ENCODE results near the gene AMDHD2.
A peak's percentile ranks its signal among the peaks of the same experiment; 100 is the strongest.
"Not testable (repeated sequence)": the region's sequence is repeated elsewhere in the genome, so short reads cannot be mapped to it uniquely, and the experiment has no call there.

Gene AMDHD2

DNA sequence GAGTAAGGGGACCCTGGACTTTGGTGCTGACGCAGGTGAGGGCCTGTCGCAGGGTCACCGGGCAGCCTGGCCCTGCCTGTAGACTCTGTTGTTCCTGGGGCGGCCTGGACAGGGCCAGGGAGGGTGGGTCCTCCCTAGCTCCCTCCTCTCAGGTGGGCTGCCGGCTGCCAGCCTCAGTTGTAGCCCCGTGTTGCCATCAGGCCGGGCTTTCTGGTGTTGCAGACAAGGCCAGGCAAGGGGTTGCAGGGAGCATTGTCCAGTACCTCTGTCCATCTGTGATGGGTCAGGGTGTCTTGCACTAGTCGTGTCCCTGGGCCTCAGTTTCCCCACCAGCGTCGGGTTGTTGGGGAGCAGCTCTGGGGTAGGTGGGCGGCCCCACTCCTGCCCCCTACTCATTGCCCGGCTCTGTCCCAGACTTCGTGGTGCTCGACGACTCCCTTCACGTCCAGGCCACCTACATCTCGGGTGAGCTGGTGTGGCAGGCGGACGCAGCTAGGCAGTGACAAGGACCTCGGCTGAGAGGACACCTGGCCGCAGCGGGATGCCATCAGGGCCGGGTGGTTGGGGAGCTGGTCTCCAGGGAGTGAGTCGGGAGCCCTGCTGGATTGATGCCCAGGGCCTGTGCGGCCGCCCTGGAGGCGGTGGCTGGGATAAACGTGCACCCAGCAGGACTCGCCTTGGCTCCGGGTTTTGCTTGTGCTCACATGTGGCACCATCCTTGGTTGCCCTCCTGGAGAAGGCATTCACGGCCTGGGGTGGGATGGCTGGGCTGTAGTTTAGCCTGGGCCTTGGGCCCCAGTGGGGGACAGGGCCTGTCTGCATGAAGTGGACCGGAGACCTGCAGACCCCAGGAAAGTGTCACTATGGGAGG is 9.1 kb downstream of the AMDHD2 start:
- Histone ChIP-seq H3K9me3 (ENCODE audit: control insufficient read depth, insufficient read depth, low read length) (no peaks in the 10 kb centered on the region), H3K27me3 (ENCODE audit: control insufficient read depth, insufficient read depth, low read length) (no peaks in the 10 kb centered on the region), H3K36me3 (ENCODE audit: control insufficient read depth, insufficient read depth, low read length) (peaks cover 22% of the 10 kb centered on the region), H3K4me3 (ENCODE audit: low read length) (no peak overlapping the region), H3K4me1 (ENCODE audit: control insufficient read depth, insufficient read depth, low read length) (peaks cover 3% of the 10 kb centered on the region), H3K27ac (ENCODE audit: low read length) (no peak overlapping the region)
- no peak for DNase-seq (ENCODE audit: low read depth, low spot score)
- WGBS (ENCODE audit: insufficient coverage, insufficient read length): no CpG with 5 or more reads among the region's 32 CpGs

DNA sequence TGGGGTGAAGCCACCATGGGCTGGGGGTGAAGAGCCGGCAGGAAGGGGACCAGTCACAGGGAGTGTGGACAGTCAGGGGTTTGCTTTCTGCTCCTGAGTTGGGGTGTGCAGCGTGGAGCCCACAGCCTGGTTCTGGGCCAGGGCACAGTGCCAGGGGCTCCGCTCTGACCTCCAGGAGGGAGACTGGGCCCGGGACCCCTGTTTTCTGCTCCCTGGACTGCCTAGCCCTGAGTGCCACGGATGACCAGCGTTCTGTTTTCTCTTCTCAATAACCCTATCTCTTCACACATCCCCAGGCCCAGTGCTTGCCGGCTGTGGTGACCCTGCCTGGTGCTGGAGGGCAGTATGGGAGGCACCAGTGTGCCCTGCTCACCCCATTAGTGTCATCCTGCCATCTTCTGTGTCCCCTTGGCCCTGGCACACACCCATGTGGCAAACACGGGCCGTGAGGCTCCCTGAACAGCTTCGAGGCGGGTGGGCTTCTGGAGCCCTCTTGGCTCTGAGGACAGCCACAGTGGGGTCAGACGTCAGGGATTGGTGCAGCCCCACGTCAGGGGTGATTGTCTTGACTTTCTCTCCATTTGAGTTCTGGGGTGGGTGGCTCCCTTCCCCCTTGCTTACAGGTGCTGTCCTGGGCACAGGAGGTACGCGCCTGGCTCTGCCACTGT is 9.9 kb downstream of the AMDHD2 start:
- Histone ChIP-seq H3K27ac (ENCODE audit: low read length) (no peak overlapping the region), H3K27me3 (ENCODE audit: control insufficient read depth, insufficient read depth, low read length) (no peaks in the 10 kb centered on the region), H3K4me1 (ENCODE audit: control insufficient read depth, insufficient read depth, low read length) (peaks cover 3% of the 10 kb centered on the region), H3K36me3 (ENCODE audit: control insufficient read depth, insufficient read depth, low read length) (peaks cover 22% of the 10 kb centered on the region), H3K9me3 (ENCODE audit: control insufficient read depth, insufficient read depth, low read length) (no peaks in the 10 kb centered on the region), H3K4me3 (ENCODE audit: low read length) (no peak overlapping the region)
- WGBS (ENCODE audit: insufficient coverage, insufficient read length): no CpG with 5 or more reads among the region's 15 CpGs
- DNase-seq (ENCODE audit: low read depth, low spot score): no peak

DNA sequence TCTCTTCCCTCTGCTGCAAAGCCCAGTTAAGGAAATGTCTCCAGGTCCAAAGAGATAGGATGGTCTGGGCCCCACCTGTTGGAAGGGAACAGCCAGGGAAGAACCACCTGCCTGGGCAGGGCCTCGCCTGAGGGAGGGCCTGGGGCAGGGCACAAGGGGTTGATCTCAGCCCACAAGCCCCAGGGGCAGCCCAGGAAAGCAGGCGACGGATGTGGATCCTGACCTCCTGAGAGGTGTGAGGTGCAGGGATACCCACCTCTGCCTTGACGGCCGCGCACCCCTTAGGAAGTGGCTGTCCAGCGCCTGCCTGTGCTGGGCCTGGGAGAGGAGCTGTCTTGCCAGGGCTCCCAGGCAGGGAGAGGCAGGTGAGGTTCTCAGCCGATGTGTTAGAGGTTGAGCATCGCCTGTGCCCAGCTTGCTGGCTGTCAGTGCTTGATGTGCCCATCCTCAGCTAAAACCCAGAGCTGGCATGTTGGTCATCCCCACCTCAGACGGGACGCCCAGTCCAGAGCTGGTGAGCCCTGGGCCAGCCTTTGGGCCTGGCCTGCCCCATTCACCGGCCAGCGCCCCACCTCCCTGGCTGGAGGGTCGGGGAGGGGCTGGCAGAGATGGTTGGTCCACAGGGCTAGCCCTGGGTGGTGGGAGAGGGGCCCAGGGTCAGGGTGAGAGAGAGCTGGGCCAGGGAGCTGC is 10.6 kb downstream of the AMDHD2 start:
- no peaks in the 10 kb centered on the region for H3K27me3 ChIP-seq (ENCODE audit: control insufficient read depth, insufficient read depth, low read length)
- H3K4me1 ChIP-seq (ENCODE audit: control insufficient read depth, insufficient read depth, low read length): peaks cover 3% of the 10 kb centered on the region
- no peak overlapping the region for H3K4me3 ChIP-seq (ENCODE audit: low read length)
- peaks cover 22% of the 10 kb centered on the region for H3K36me3 ChIP-seq (ENCODE audit: control insufficient read depth, insufficient read depth, low read length)
- no peak for DNase-seq (ENCODE audit: low read depth, low spot score)
- no CpG with 5 or more reads among the region's 14 CpGs for WGBS (ENCODE audit: insufficient coverage, insufficient read length)
- H3K27ac ChIP-seq (ENCODE audit: low read length): no peak overlapping the region
- H3K9me3 ChIP-seq (ENCODE audit: control insufficient read depth, insufficient read depth, low read length): no peaks in the 10 kb centered on the region

DNA sequence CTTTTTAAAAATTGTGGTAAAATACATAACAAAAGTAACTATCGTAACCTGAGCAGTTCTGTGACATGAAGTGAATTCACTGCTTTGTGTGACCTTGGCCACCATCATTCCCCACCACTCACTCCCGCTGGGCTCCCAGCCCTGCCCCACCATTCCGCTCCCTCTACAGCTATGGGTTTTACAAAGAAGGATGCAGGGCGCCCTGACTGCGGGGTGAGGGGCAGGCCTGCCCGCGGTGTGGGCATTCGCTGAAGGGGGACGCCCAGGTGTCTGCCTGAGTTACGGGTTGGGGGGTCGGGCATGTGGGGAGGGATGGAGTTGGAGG is 11.2 kb downstream of the AMDHD2 start, which contains the start of gene CEMP1:
TSS of gene CEMP1 (minus strand) at position 38 of the 325 bp plus-strand sequence. CDS start 335 bp downstream, outside the sequence.
- Histone ChIP-seq H3K36me3 (ENCODE audit: control insufficient read depth, insufficient read depth, low read length) (peaks cover 18% of the 10 kb centered on the region), H3K27me3 (ENCODE audit: control insufficient read depth, insufficient read depth, low read length) (no peaks in the 10 kb centered on the region), H3K9me3 (ENCODE audit: control insufficient read depth, insufficient read depth, low read length) (no peaks in the 10 kb centered on the region), H3K4me1 (ENCODE audit: control insufficient read depth, insufficient read depth, low read length) (peaks cover 3% of the 10 kb centered on the region), H3K4me3 (ENCODE audit: low read length) (peak within 1 kb of the TSS; percentile 46; the same call in 1 of the 2 replicates), H3K27ac (ENCODE audit: low read length) (no peak within 1 kb of the TSS)
- no CpG with 5 or more reads among the region's 11 CpGs for WGBS (ENCODE audit: insufficient coverage, insufficient read length)
- DNase-seq (ENCODE audit: low read depth, low spot score): no peak

- no peak overlapping the region for H3K27ac ChIP-seq (ENCODE audit: low read length)
- DNase-seq (ENCODE audit: low read depth, low spot score): peak; percentile 91
- H3K4me1 ChIP-seq (ENCODE audit: control insufficient read depth, insufficient read depth, low read length): peaks cover 3% of the 10 kb centered on the region
- H3K4me3 ChIP-seq (ENCODE audit: low read length): peak overlapping the region; percentile 46; the same call in 1 of the 2 replicates
- H3K9me3 ChIP-seq (ENCODE audit: control insufficient read depth, insufficient read depth, low read length): no peaks in the 10 kb centered on the region
- H3K36me3 ChIP-seq (ENCODE audit: control insufficient read depth, insufficient read depth, low read length): peaks cover 17% of the 10 kb centered on the region
- no CpG with 5 or more reads among the region's 84 CpGs for WGBS (ENCODE audit: insufficient coverage, insufficient read length)
- H3K27me3 ChIP-seq (ENCODE audit: control insufficient read depth, insufficient read depth, low read length): no peaks in the 10 kb centered on the region
Measured at GRCh38 chr16:2531696-2532493, 11.7 kb downstream of the AMDHD2 start.

- no peak for DNase-seq (ENCODE audit: low read depth, low spot score)
- WGBS (ENCODE audit: insufficient coverage, insufficient read length): no CpG with 5 or more reads among the region's 37 CpGs
Measured at GRCh38 chr16:2532494-2533141, 12.4 kb downstream of the AMDHD2 start.

DNA sequence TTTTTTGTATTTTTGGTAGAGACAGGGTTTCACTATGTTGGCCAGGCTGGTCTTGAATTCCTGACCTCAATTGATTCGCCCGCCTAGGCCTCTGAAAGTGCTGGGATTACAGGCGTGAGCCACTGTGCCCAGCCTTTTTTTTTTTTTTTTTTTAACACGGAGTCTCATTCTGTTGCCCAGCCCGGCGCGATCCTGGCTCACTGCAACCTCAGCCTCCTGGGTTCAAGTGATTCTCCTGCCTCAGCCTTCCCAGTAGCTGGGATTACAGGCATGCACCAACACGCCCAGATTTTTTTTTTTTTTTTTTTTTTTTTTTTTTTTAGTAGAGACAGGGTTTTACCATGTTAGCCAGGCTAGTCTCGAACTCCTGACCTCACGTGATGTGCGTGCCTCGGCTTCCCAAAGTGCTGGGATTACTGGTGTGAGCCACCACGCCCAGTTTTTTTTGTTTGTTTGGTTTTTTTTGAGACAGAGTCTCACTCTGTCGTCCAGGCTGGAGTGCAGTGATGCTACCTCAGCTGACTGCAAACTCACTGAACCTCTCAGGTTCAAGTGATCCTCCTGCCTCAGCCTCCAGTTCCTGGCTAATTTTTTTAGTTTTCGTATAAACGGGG is 13.1 kb downstream of the AMDHD2 start:
- not testable (repeated sequence) for H3K27me3 ChIP-seq (ENCODE audit: control insufficient read depth, insufficient read depth, low read length); H3K36me3 ChIP-seq (ENCODE audit: control insufficient read depth, insufficient read depth, low read length); H3K4me1 ChIP-seq (ENCODE audit: control insufficient read depth, insufficient read depth, low read length); DNase-seq (ENCODE audit: low read depth, low spot score); H3K27ac ChIP-seq (ENCODE audit: low read length); H3K9me3 ChIP-seq (ENCODE audit: control insufficient read depth, insufficient read depth, low read length); H3K4me3 ChIP-seq (ENCODE audit: low read length)
- no CpG with 5 or more reads among the region's 16 CpGs for WGBS (ENCODE audit: insufficient coverage, insufficient read length)

More at GRCh38 chr16:2532494-2533141, 12.4 kb downstream of the AMDHD2 start:
- Histone ChIP-seq H3K27me3 (ENCODE audit: control insufficient read depth, insufficient read depth, low read length) (no peaks in the 10 kb centered on the region), H3K27ac (ENCODE audit: low read length) (no peak overlapping the region), H3K4me3 (ENCODE audit: low read length) (peak overlapping the region; percentile 46; the same call in 1 of the 2 replicates), H3K4me1 (ENCODE audit: control insufficient read depth, insufficient read depth, low read length) (peaks cover 3% of the 10 kb centered on the region), H3K9me3 (ENCODE audit: control insufficient read depth, insufficient read depth, low read length) (no peaks in the 10 kb centered on the region), H3K36me3 (ENCODE audit: control insufficient read depth, insufficient read depth, low read length) (peaks cover 14% of the 10 kb centered on the region; the same call in 1 of the 2 replicates)

DNA sequence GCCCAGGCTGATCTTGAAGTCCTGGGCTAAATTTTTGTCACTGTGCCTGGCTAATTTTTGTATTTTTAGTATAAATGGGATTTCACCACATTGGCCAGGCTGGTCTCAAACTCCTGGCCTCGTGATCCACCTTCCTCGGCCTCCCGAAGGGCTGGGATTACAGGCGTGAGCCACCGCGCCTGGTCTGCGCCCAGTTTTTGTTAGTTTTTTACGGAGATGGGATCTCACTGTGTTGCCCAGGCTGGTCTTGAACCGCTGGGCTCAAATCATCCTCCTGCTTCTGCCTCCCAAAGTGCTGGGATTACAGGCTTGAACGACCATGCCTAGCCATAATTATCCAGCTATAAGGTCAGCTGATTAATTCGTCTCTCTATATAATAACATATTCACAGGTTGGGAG is 13.7 kb downstream of the AMDHD2 start:
- Histone ChIP-seq H3K36me3 (ENCODE audit: control insufficient read depth, insufficient read depth, low read length) (0 out of 2 replicates have a peak, but pooled peaks cover 3% of the 10 kb centered on the region), H3K4me3 (ENCODE audit: low read length) (no peak overlapping the region), H3K9me3 (ENCODE audit: control insufficient read depth, insufficient read depth, low read length) (no peaks in the 10 kb centered on the region), H3K4me1 (ENCODE audit: control insufficient read depth, insufficient read depth, low read length) (peaks cover 3% of the 10 kb centered on the region), H3K27ac (ENCODE audit: low read length) (no peak overlapping the region), H3K27me3 (ENCODE audit: control insufficient read depth, insufficient read depth, low read length) (no peaks in the 10 kb centered on the region)
- DNase-seq (ENCODE audit: low read depth, low spot score): no peak
- WGBS (ENCODE audit: insufficient coverage, insufficient read length): no CpG with 5 or more reads among the region's 11 CpGs

- no CpG with 5 or more reads among the region's 5 CpGs for WGBS (ENCODE audit: insufficient coverage, insufficient read length)
- not testable (repeated sequence) for DNase-seq (ENCODE audit: low read depth, low spot score); H3K36me3 ChIP-seq (ENCODE audit: control insufficient read depth, insufficient read depth, low read length); H3K9me3 ChIP-seq (ENCODE audit: control insufficient read depth, insufficient read depth, low read length); H3K4me1 ChIP-seq (ENCODE audit: control insufficient read depth, insufficient read depth, low read length); H3K4me3 ChIP-seq (ENCODE audit: low read length); H3K27me3 ChIP-seq (ENCODE audit: control insufficient read depth, insufficient read depth, low read length); H3K27ac ChIP-seq (ENCODE audit: low read length)
Measured at GRCh38 chr16:2534335-2534734, 14.2 kb downstream of the AMDHD2 start.
